IMR-90 (cell line): ENCODE measurements around the gene LRRC1.

Experiments
- CEBPB ChIP-seq: IDR thresholded peaks from 2 replicates; pipeline ENCODE4 v1.6.1; 2012; ENCODE audit warnings: low read depth, low read length, improper control_type of control experiment
- MAFK ChIP-seq: IDR thresholded peaks from 2 replicates; pipeline ENCODE4 v1.6.1; 2012; ENCODE audit warnings: low read depth, low read length, improper control_type of control experiment
- NFE2L2 ChIP-seq: fragments of 150-350 bp; IDR thresholded peaks from 2 replicates; pipeline ENCODE4 v1.6.1; 2016; ENCODE audit warnings: low read depth, mild to moderate bottlenecking, low read length
- POLR2A ChIP-seq: IDR thresholded peaks from 2 replicates; pipeline ENCODE4 v1.6.1; 2012; ENCODE audit warnings: mild to moderate bottlenecking, low read depth, low read length
- RAD21 ChIP-seq: IDR thresholded peaks from 2 replicates; pipeline ENCODE4 v1.6.1; 2012; ENCODE audit warnings: low read length, improper control_type of control experiment
- RCOR1 ChIP-seq: IDR thresholded peaks from 2 replicates; pipeline ENCODE4 v1.6.1; 2012; ENCODE audit warnings: mild to moderate bottlenecking, low read length, improper control_type of control experiment; ENCODE audit not compliant: insufficient replicate concordance
- RFX5 ChIP-seq: IDR thresholded peaks from 2 replicates; pipeline ENCODE4 v1.8.0; 2012; ENCODE audit warnings: low read depth, mild to moderate bottlenecking, low read length, moderate library complexity
- USF2 ChIP-seq: fragments of 150-350 bp; IDR thresholded peaks from 2 replicates; pipeline ENCODE4 v1.6.1; 2017; ENCODE audit warnings: mild to moderate bottlenecking, antibody characterized with exemption, low read length, low read depth
- TF ChIP-seq, protein P1 (sequence below): conservative IDR thresholded peaks from 2 replicates; pipeline ENCODE4 v1.5.1; 2012; ENCODE audit warnings: mild to moderate bottlenecking, low read depth, low read length, improper control_type of control experiment

DNA sequence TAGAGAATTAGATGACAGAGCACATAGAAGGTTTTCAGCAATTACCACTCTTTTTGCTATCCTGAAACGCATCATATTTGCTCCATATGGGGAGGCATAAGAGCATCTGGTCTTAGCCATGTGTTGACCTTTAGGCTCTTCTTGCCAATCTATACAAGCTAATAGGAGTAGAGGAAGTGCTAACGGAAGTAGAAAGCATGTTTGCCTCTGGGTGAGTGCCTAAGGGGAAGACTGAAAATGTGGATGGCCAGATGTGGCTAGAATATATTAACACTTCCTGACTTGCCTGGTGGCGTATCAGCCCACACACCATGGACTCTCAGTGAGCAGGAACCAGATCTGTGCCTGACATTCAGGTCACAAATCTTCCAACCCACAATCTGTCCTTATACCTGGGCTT is 136.3 kb downstream of the LRRC1 start:
- TF ChIP-seq, protein P1, sequence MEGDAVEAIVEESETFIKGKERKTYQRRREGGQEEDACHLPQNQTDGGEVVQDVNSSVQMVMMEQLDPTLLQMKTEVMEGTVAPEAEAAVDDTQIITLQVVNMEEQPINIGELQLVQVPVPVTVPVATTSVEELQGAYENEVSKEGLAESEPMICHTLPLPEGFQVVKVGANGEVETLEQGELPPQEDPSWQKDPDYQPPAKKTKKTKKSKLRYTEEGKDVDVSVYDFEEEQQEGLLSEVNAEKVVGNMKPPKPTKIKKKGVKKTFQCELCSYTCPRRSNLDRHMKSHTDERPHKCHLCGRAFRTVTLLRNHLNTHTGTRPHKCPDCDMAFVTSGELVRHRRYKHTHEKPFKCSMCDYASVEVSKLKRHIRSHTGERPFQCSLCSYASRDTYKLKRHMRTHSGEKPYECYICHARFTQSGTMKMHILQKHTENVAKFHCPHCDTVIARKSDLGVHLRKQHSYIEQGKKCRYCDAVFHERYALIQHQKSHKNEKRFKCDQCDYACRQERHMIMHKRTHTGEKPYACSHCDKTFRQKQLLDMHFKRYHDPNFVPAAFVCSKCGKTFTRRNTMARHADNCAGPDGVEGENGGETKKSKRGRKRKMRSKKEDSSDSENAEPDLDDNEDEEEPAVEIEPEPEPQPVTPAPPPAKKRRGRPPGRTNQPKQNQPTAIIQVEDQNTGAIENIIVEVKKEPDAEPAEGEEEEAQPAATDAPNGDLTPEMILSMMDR = no peak
- TF ChIP-seq POLR2A = no peak
- TF ChIP-seq CEBPB = no peak
- TF ChIP-seq RCOR1 = no peak
- no peak for TF ChIP-seq USF2
- no peak for TF ChIP-seq MAFK
- TF ChIP-seq NFE2L2 = no peak
- TF ChIP-seq RAD21 = no peak
- TF ChIP-seq RFX5 = no peak
